ENCODE measurements around the gene CTTNBP2.

DNA sequence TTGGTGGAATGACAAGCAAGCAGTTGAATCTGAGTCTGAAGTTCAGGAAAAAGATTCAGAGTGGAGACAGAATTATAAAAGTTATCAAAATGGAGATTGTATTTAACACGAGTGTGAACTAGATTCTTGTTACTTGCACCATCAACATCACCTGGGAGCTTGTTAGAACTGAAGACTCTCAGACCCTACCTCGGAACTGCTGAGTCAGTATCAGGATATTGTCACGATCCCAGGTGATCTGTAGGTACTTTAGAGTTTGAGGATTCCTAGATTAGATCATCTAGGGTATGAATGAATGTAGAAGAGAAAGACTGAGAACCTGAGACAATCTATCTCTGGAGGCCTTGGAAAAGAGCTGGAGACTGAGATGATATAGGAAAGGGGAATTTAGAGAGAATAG is 194.1 kb downstream of the CTTNBP2 start:
- no peak for TF ChIP-seq CTCF (IDR thresholded peaks at IDR 0.05)
- no peak for TF ChIP-seq POLR2A (IDR thresholded peaks at IDR 0.05)

Measured in thyroid gland (tissue), 4 donors.